Measurements from ENCODE around the gene FAM167B.

The FAM167B gene

DNA sequence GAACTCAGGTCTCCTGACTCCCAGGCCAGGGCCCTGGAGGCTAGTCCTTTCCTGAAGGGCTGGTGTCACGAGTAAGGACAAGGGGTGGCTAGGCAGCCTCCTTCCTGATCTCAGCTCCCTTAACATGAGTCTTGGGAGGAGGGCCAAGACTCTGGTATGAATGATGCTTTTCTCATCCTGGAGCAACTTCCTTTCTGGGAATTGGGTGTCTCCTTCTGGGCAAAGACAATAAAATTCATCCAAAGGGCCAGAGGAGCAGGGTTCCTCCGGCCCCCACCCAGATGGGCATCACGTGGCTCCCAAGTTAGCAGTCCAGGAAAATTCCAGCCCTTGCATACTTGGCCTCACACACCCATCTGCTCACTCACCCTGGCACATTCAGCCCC, at the start of gene FAM167B:
TSS of gene FAM167B (plus strand) at position 335 of the 386 bp plus-strand sequence. CDS start 200 bp downstream, outside the sequence.
- no peak for DNase-seq

DNA sequence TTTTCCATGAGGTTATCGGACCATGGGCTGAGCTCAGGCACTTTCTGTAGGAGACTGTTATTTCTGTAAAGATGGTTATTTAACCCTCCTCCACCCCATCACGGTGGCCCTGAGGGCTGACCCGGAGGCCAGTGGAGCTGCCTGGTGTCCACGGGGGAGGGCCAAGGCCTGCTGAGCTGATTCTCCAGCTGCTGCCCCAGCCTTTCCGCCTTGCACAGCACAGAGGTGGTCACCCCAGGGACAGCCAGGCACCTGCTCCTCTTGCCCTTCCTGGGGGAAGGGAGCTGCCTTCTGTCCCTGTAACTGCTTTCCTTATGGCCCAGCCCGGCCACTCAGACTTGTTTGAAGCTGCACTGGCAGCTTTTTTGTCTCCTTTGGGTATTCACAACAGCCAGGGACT, 49.2 kb upstream of the FAM167B start:
- DNase-seq = no peak

DNA sequence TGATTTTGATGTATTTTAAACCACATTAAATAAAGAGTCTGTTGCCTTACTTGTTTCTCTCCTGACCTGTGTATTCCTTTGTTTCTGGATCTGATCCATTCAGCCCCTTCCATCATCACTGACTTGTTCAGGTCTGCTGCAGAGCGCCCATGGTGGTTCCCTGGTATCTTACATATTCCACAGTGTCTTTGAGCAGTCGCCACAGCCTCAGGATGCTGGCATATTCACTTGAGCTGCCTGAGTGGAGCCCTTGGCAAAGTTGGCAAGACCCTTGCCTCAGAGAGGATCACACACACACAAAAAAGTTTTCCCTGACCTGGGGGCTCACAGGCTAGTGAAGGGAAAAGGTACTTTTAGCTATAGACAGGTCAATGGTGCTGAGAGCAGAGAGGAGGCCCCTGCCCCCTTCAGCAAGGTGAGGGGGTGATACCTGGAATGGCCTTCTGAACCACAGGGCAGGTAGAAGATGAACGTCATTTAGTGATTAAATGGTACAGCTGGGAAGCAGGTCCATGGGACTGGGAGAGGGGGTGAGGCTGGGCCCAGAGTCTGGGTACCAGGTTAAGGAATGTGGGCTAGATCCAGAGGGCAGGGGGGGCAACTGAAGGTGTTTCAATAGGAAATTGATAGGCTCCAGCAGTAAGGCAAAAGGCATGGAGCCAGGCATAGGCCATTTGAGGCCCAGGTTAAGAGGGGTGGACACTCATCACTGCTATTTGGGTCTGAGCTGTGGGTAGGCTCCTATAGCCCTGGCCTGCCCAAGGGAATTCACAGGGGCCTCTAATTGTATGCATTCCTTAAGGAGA, 48.6 kb upstream of the FAM167B start:
- no peak for DNase-seq

DNA sequence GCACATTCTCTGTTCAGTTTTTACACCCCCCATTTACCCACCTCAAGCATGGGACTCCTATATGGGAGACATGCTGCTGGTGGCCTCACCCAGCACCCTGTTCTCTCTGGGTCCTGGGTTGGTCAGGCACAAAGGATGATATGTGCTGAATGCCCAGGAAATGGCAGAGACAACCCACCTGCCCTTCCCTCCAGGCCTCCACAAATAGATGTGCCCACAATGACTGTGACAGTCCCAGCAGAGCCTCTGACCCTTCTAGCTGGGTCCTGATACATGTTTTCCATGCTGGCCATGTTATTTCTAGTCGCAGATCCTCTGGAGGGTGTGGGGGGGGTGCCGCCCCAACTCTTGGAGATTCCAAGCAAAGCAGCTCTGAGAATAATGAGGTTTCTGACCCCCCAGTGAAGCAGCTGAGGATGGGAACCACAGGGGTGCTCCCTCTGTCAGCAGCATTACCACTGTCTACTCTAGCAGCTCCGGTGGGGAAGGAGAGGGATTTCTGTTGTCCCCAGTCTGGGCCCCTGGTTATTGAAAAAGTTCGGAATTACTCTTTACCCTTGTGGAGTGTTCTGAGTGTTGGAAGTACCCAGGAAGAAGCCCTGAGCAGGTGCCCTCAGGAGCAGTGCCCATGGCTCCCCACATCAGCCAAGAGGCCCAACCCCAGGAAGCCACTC, 47.8 kb upstream of the FAM167B start:
- no peak for DNase-seq

DNA sequence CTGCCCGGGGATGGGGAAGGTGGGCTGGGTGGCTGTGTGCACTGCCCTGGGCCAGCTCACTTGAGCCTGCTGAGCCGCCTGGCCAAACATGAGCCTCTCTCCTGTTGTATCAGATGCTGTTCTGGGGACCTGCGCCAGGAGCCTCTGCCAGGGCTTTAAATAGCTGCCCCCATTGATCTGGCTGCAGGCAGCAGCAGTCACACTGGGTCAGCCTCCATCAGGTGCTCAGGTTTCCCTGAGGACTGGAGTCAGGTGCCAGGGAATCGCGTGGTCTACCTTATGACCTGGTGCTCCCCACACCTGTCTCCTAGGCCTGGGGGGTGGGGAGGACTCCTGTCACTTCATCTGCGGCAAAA, 47.3 kb upstream of the FAM167B start:
- no peak for DNase-seq

DNA sequence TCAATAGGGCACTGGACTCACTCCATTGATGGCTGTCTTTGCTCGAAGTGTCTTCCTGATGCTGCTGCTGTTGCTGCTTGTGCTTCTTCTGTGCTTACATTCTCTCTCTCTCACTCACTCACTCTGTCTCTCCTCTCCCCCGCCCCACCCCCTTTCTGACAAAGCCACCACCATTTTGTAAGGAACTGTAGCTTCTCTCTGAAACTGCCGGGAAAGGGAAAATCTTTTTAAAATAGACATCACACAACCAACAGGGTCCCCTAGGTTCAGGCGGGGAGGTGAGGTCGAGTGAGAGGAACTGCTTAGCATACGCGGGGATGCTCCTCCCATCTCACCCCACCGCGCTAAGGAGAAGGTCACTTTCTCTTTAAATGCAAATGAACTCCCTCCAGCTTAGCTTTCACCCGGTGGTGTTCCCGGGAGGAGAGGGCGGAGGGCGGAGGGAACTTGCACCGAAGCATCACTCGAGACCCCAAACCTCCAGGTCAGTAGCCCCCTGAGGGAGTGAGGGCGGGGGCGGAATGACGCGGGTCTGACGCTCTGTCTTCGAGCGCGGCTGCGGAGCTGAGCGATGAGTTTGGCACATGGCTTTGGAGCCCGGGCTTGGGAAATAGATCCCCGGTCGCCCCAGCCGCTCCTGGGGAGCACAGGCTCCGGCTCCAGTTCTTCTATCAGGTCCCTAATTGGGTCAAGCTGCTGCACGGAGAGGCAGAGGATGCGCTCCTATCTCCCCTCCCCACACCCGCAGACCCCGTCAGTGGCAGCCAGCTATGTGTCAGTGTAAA, 46.6 kb upstream of the FAM167B start, which contains the start of gene CCDC28B:
TSS of gene CCDC28B (plus strand) at position 370 of the 785 bp plus-strand sequence. CDS start 1,341 bp downstream, outside the sequence.
- DNase-seq = peak; percentile 64

DNA sequence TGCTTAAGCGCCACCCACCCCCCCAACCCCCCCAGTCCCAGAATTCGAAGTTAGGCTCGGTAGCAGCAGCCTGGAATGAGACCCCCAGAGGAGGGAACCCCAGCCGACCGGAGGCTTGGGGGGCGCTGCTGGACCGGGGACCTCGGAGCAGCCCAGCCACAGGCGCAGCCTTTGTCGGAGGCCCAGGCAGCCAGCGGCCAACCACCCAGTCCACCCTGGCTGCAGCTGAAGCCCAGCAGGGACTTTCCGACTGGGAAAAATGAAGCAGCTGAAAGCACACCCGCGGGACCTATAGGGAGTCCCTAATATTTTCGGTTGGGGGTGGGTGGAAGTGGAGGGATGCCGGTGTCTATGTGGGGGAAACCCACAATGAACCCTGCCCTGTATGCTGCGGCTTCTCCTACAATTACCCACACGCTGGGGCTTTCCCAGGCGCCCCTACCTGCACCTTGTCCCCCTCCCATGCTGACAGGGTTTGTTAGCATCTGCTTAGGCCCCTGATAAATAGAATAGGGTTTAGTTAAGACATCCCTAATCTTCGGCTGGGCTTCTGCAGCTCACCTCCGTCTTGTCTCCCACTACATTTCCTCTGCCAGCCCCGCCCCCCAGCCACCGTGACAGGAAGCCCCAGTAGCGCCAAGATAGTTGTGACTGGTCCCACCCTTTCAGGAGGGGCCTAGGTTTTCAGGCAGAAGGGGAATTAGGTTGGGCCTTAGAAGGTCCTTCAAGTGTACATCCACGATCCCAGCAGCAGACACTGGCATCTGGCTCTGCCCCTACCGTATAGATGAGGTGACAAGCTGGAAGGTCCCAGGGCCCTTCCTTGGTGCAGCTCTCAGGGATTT, 45.8 kb upstream of the FAM167B start:
- DNase-seq = peak; percentile 85

DNA sequence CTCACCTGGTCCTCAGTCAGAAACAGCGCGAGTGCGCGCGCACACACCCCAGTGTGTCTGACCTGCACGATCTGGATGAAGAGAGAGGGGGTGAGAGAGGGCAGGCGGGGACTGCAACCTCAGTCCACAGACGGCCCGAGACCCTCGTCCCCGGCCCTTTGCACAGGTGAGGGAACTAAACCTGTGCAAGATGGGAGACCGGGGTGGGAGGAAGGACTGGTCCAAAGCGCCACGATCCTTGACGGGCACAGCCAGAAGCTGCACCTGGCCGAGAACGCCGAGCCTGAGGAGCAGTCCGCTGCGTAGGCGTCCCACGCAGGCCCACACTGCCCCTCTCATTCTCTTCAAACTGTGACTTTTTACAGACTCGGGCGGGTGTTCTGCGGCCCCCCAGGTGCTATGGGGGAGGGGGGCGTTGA, 42.1 kb upstream of the FAM167B start:
- no peak for DNase-seq

DNA sequence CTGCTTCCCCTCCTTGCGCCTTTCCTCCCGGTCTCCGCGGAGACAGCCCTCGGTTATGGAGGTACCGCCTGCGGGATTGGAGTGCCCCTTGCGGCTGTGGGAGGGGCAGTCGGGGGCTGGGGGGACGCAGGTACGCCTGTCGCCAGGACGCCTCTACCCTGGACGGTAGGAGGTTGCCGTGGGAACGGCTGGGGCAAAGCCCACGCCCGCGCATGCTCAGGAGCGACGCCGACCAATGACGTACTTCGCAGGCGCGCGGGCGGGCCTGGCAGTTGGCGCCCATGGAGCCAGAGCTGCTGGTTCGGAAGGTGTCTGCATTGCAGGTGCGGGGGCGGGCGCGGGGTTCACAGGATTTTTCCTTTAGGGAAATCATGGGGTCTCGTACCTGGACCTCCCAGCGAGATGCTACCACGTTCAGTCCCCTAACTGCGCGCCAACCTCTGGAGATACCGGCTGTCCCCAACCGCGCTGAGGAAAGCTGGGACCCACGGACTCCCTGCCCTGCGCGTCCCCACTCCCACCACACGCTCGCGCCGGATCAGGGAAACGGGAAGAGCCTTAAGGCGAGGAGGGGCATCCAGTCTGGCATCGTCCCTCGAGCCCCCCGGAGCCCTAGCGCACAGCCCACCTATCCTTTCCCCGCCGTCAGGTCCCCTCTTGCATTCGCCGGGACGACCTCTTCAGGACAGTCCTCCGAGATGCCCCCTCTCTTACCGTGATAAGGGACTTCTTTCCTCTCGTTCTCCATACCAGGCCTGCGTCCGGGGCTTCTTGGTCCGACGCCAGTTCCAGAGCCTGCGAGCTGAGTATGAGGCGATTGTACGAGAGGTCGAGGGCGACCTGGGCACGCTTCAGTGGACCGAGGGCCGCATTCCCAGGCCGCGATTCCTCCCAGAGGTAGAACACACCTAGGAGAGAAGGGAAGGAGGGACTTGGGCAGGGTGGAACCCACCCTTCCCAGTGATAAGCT, 41.3 kb upstream of the FAM167B start, which contains the start of gene IQCC:
TSS of gene IQCC (plus strand) at position 271 of the 970 bp plus-strand sequence. CDS start at position 282, 11 bp downstream.
- peak; percentile 90 for DNase-seq

DNA sequence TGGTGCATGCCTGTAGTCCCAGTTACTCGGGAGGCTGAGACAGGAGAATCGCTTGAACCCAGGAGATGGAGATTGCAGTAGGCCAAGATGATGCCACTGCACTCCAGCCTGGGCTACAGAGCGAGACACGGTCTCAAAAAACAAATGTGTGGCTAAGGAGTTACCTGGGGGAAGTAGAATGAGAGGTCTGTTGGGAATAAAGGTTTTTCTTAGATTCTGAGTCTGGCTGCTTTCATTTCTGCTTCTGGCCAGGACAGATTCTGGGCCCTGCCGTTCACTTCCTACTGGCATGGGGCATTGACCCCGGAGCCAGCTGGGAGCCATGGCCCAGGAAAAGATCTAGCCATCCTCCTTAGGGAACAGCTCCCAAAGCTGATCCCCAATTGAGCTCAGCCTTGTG, 38.6 kb upstream of the FAM167B start:
- DNase-seq = no peak

DNA sequence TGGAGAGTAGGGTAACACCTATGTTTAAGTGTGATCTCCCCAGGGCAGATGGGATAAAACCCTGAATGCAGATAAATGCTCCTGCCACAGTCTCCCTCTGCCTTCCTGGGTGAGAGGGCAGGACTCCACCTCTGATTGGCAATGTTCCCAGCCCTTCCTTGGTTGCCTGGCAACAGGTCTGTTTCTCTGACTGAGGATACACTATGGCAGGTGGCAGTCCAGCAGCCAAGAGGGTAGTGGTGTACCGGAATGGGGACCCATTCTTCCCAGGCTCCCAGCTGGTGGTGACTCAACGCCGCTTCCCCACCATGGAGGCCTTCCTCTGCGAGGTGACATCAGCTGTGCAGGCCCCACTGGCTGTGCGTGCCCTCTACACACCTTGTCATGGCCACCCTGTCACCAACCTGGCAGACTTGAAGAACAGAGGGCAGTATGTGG, 38.1 kb upstream of the FAM167B start, which contains the start of gene DCDC2B:
TSS of gene DCDC2B (plus strand) at position 199 of the 438 bp plus-strand sequence. CDS start at position 204, 5 bp downstream.
- DNase-seq = peak; percentile 20

DNA sequence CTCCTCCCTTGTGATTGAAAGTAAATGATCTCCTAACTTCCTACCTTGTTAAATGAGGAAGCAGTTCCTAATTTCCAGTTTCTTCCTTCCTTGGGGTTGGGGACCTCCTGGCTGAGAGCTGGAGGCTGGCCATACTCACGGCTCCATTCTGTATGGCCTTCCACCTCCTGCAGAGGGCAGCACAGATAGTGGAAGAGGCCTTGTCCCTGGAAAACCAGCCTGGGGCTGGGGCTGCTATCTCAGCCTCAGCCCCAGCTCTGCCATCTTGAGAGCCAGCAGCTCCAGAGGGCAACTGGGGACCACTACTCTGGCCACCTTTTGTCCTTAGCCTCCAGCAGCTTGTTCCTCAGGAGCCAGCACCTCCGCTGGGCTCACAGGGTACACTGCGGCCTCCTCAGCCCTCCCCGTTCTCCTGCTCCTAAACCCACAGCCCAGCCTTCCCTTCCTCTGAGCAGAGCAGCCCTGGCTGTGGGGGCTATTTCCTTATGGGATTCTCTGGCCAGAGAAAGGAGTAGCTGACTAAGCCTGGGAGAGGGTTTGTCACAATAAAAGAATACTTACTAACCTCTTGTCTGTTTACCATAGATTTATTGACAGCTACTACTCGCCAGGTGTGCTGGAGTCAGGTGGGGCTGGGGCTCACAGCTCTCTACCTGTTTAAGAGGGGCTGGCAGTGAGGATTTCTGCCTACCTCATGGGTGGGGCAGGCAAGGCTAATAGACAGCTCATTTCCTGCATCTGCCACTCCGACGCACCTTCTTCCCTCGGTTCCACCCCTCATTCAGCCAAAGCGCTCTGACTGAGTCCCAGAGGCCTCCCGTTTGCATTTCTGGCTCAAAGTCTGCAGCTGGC, 31.2 kb upstream of the FAM167B start:
- DNase-seq = peak; percentile 69

DNA sequence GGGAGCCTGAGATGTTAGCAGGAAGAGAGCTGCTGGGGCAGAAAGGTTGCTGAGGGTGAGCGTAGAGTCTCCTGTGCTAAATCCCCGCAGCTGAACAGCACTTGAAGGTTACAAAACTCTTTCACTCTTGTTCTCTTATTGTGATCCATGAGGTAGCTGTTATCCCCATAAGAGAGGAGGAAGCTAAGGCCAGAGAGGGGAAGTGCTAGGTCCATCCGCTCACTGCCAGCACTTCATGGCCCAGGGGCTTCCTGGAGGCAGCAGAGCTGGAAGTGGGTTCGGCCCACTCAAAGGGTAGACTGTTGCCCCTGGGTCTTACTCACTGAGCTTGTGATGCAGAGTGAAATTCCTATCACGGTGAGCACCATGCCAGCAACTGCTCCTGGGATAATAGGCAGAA, 30.5 kb upstream of the FAM167B start:
- DNase-seq = no peak

DNA sequence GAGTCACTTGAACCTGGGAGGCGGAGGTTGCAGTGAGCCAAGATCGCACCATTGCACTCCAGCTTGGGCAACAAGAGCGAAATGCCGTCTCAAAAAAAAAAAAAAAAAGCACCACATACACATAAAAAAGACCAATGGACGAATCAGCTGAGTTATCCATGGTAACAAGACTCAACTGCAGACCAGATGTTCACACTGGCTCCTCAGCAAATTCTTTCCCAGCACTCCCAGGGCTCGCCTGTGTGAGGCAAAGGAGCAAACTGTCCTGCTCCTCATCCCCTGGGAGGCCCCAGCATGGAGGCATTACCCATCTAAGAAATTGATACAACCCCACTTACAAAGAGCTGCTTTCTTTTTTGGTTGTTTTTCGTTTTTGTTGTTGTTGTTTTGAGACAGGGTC, 28.0 kb upstream of the FAM167B start:
- no peak for DNase-seq

DNA sequence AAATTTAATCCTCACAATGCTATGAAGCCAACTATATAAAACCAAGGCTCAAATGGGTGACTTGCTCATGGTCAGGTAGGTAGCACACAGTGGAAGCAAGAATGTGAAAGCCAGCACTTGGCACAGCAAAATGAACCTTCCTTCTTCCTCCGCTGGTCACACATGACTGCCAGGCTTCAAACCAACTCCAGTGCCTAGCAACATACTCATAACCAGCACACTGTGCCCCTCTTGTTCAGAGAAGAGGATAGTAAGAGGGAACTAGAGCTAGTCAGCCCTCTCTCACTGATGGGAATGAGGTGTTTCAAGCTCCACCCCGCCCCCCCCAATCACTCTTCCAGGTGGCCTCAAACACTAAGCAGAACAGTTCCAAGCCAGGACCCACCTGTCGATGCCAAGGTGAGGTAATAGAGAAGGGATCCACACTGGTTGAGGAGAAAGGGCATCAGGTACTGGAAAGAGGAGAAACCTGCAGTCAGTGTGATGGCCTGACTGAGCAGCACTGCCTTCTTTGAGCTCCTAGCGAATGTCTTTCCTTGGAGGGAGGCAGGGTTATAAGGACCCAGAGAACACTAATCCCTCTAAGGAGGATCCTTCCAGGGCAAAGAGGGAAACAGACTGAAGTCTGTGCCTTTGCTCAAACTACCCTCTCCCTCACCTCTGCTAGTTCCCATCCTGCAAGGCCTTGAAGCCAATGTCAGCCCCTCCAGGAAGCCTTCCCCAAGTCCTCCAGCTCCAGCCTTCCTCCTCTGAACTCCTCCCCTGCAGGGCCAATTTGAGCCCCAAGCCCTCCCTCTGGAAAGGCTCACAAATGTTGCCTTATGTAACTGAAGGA, 26.1 kb upstream of the FAM167B start:
- no peak for DNase-seq

DNA sequence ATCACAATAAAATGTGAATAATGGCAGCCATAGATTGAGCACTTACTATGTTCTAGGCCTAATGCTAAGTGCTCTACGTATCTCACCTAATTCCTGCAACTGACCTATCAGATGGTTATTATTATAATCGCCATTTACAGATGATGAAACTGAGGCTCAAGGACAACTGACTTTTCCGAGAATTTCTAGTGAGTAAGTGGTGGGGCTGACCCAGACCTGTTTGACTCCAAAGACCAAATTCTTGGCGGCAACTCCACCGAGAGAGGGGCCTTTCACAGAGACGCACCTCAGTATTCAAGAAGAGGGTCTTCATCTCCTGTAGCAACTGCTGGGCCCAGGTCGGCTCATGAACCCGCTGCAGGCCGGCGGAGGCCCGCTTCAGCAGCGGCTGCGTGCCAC, 25.4 kb upstream of the FAM167B start:
- no peak for DNase-seq

DNA sequence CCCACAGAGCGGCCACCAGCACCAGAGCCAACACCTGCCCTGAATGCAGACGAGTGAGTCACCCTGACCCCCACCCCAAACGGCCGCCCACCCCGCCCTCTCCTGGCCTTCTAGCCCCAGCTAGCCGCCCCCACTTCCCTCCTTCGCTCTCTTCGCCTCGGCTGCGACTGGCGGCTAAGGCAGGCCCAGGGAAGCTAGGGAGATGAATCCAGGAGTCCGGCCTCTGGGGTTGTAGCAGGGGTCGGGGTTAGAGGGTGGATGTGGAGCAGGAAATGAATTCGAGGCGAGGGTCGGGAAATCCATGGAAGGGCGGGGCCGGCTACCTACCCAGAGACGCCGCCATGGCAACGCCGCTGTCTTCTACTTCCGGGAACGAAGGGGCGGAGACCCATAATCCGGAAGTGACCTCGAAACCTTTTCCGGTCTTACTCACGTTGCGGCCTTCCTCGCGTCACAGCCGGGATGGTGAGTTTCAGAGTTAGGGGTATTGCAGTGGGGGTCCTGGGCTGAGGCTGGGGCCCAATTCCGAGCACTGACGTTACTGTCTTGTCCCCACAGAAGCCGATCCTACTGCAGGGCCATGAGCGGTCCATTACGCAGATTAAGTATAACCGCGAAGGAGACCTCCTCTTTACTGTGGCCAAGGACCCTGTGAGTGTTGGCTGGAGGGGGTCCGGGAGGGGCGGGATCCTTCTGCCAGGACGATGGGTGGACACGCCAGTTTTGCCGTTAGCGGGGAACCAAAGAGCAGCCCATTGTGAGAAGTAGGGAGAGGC, 24.9 kb upstream of the FAM167B start, which contains the start of the genes EIF3I and TMEM234:
TSS of gene EIF3I (plus strand) at position 428 of the 776 bp plus-strand sequence. CDS start at position 463, 35 bp downstream.
TSS of gene TMEM234 (minus strand) at position 374 of the 776 bp plus-strand sequence. CDS start at position 343, 31 bp downstream.
- peak; percentile 94 for DNase-seq

DNA sequence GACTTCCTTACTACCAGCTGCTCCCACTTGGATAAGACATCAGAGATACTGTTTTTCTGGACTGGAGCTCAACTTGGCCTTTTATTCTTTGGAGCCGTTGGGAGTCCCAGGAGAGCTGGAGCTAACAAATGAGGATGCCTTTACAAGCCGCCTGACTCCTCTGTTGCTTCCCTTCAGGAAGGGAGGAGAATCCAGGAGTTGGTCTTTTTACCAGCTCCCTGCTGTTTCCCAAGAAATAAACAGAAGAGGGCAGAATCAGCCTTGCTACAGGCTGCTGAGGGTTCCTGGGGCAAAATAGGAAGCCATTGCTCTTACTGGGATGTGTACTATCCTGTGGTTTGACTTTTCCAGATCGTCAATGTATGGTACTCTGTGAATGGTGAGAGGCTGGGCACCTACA, 23.3 kb upstream of the FAM167B start:
- no peak for DNase-seq
